ENCODE measurements around the gene MZF1. TPM values are rescaled to one million over a fixed set of nuclear protein-coding genes. Genes with fewer than 3 reads are reported as not detected.

Gene MZF1
- total RNA-seq, 1 donor from 2014 or later, result 77.1 TPM

DNA sequence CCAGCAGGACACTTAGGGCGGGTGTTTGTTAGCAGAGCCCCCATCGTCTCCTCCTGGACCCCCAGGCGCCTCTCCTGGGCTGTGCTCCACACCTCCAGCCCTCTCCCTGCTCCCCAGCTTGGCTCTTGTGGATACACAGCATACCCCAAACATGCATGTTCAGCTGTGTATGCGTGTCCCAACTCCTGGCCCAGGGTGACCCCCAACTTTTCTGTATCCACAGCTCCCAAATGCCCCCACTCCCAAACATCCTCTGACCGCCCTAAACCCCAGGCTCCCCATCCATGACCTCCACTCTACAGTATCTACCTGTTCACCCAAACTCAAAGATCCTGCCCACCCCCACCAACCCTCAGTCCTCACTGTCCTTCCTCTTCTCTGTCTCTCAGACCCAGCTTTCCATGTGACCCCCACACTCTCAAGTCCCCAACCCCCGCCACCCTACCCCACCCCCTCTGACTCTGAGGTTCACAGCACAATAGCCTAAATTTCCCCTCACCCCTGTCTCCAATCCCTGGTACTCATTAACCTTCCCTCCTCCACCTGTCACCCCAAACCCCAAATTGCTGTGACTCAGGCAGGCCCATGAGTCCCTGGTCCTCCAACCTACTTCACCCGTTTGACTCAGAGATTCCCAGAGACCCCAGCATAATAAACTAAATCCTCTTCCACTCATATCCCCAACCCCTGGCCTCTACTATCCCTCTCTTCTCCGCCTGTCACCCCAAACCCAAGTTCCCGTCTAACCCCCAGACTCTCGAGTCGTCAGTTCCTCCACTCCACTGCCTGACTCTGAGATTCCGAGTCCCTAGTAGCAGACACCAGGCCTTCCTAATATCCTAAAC, 15.7 kb downstream of the MZF1 start:
- no peaks in the 10 kb centered on the region for H3K9me3 ChIP-seq
- intact Hi-C loops (cut with DNase I), result no loop called here
- DNase-seq (ENCODE audit: low spot score in 2 of 2), result no peak
- H3K27ac ChIP-seq, result peak overlapping the region; percentile 98 to 99
- no peaks in the 10 kb centered on the region for H3K27me3 ChIP-seq
- peaks cover 18 to 26% of the 10 kb centered on the region in 2 donors for H3K36me3 ChIP-seq
- TF ChIP-seq CTCF (IDR thresholded peaks at IDR 0.05), result no peak
- peaks cover 22 to 47% of the 10 kb centered on the region in 2 donors for H3K4me1 ChIP-seq
- H3K4me3 ChIP-seq, result peak overlapping the region; percentile 67 to 75

GRCh38 chr19:58556622-58557220, 16.4 kb downstream of the MZF1 start:
- peaks cover 22 to 40% of the 10 kb centered on the region in 2 donors for H3K4me1 ChIP-seq

GRCh38 chr19:58555920-58556621, 17.1 kb downstream of the MZF1 start:
- no peak for TF ChIP-seq CTCF (IDR thresholded peaks at IDR 0.05)
- peaks cover 22 to 37% of the 10 kb centered on the region in 2 donors for H3K4me1 ChIP-seq
- intact Hi-C loops (cut with DNase I), result loop anchor here (1.0 to 2.0 kb wide), 2 partner anchors 37 to 116 kb away; partner anchors contain the start of genes ZBTB45 and ZNF132
- peak overlapping the region; percentile 92 to 99 for H3K27ac ChIP-seq
- H3K9me3 ChIP-seq, result no peaks in the 10 kb centered on the region
- DNase-seq (ENCODE audit: low spot score in 2 of 2), result peak in 1 of 2 donors; percentile 61
- H3K36me3 ChIP-seq, result peaks cover 31 to 39% of the 10 kb centered on the region in 2 donors
- no peaks in the 10 kb centered on the region for H3K27me3 ChIP-seq
- H3K4me3 ChIP-seq, result peak overlapping the region in 1 of 2 donors; percentile 80

More at GRCh38 chr19:58556622-58557220, 16.4 kb downstream of the MZF1 start:
- Histone ChIP-seq H3K36me3 (peaks cover 25 to 33% of the 10 kb centered on the region in 2 donors), H3K27me3 (no peaks in the 10 kb centered on the region), H3K27ac (peak overlapping the region; percentile 98 to 99), H3K9me3 (no peaks in the 10 kb centered on the region), H3K4me3 (peak overlapping the region; percentile 67 to 75)
- DNase-seq (ENCODE audit: low spot score in 2 of 2), result no peak
- intact Hi-C loops (cut with DNase I), result no loop called here
- TF ChIP-seq CTCF (IDR thresholded peaks at IDR 0.05), result no peak

DNA sequence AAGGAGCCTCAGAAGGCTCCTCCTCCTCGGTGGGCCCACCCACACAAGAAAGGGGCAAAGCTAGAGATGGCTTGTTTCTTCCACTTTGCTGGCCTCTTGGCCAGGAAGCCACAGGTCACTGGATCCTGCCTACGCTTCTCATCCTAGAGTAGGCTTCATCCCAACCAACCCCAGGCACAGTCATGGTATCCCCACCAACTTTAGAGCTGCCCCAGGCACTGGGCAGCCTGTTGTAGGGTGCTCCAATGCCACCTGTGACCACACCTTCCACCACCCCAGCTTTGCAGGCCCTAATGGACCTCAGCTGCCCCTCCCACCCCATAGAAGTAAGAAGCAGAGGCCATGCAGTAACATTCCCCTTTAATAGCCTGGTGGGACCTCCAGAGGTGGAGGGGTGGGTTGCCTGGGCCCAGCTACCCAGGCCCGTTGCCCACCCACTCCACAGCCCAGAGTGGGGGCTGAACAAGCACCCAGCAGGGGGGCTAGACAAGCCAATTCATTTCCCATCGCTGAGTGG, 17.7 kb downstream of the MZF1 start:
- Histone ChIP-seq H3K4me1 (peaks cover 22 to 37% of the 10 kb centered on the region in 2 donors), H3K4me3 (peak overlapping the region; percentile 72 to 80), H3K27ac (peak overlapping the region; percentile 92 to 99), H3K9me3 (no peaks in the 10 kb centered on the region), H3K36me3 (peaks cover 37 to 46% of the 10 kb centered on the region in 2 donors), H3K27me3 (no peaks in the 10 kb centered on the region)
- no peak for DNase-seq (ENCODE audit: low spot score in 2 of 2)
- TF ChIP-seq CTCF (IDR thresholded peaks at IDR 0.05), result no peak
- intact Hi-C loops (cut with DNase I), result loop anchor here (1.0 to 2.0 kb wide), 2 partner anchors 37 to 115 kb away; partner anchors contain the start of genes ZBTB45 and ZNF132
